ENCODE results near the gene BICD1. TPM values are rescaled to one million over a fixed set of nuclear protein-coding genes. Genes with fewer than 3 reads are reported as not detected.

The BICD1 gene
- total and polyA plus RNA-seq, 2 donors (not counting 1 experiment from before 2014, with no cell fraction given) = 15.2 to 93.5 TPM

- intact Hi-C loops (cut with micrococcal nuclease) = loop anchor here (5.0 to 10.0 kb wide), 3 partner anchors 307 to 1850 kb away; partner anchors contain the start of genes DNM1L and YARS2
- no peaks in the 10 kb centered on the region for H3K27me3 Mint-ChIP-seq
Measured at GRCh38 chr12:32367381-32367780, 260.7 kb downstream of the BICD1 start.

More at GRCh38 chr12:32367381-32367780, 260.7 kb downstream of the BICD1 start:
- H3K4me3 Mint-ChIP-seq = no peak overlapping the region
- DNase-seq = no peak
- no peak overlapping the region for H3K9ac ChIP-seq (ENCODE audit: low read length)
- ChIA-PET POLR2A (interaction anchor here (0.5 kb wide), 1 partner anchor 719 kb away, joined by 3 read pairs; no protein-coding TSS in a partner anchor), CTCF (interaction anchor here (1.1 to 4.1 kb wide), 4 partner anchors 14 to 714 kb away, joined by 3 to 16 read pairs (median 10); partner anchors contain the start of gene YARS2)
- no peak overlapping the region for H2AFZ ChIP-seq (ENCODE audit: insufficient read depth, low read depth, low read length, poor library complexity, severe bottlenecking)
- no peak overlapping the region for H3K4me3 ChIP-seq (ENCODE audit: control extremely low read depth in 1 of 5, extremely low read depth in 1 of 5, insufficient read depth in 1 of 5, low read depth in 2 of 5, low read length in 4 of 5)
- H3K4me1 ChIP-seq (ENCODE audit: control insufficient read depth in 2 of 2, insufficient read depth in 2 of 2, low read length in 2 of 2) = no peaks in the 10 kb centered on the region
- H3K4me2 ChIP-seq (replicated peaks; ENCODE audit: low read depth, low read length, poor library complexity, severe bottlenecking) = no peak overlapping the region
- 100% methylated on average over 3 of the region's 4 CpGs for WGBS (ENCODE audit: insufficient coverage)
- no peak overlapping the region for H3K27ac Mint-ChIP-seq
- TF ChIP-seq CTCF (IDR thresholded peaks at IDR 0.05) (no peak), EZH2 (IDR thresholded peaks at IDR 0.05; ENCODE audit: borderline replicate concordance, insufficient read depth, low read depth, low read length, poor library complexity, severe bottlenecking) (no peak)
- H3K27me3 ChIP-seq (replicated peaks in 1 of 4; ENCODE audit: control extremely low read depth in 1 of 4, control insufficient read depth in 3 of 4, insufficient read depth in 4 of 4, low read length in 3 of 4) = no peaks in the 10 kb centered on the region
- no peaks in the 10 kb centered on the region for H3K4me1 Mint-ChIP-seq
- no peaks in the 10 kb centered on the region for H3K79me2 ChIP-seq (ENCODE audit: control insufficient read depth, insufficient read depth, low read length)
- no peaks in the 10 kb centered on the region for H4K20me1 ChIP-seq (ENCODE audit: control insufficient read depth, insufficient read depth, low read length, poor library complexity, severe bottlenecking)
- H3K9me3 Mint-ChIP-seq (ENCODE audit: insufficient read depth) = no peaks in the 10 kb centered on the region
- ATAC-seq (ENCODE audit: low read depth) = no peak
- H3K9me3 ChIP-seq (ENCODE audit: control extremely low read depth in 1 of 3, control insufficient read depth in 2 of 3, insufficient read depth in 1 of 3, low read length in 2 of 3) = no peaks in the 10 kb centered on the region
- no peaks in the 10 kb centered on the region for H3K36me3 ChIP-seq (replicated peaks in 1 of 2; ENCODE audit: control extremely low read depth in 1 of 2, control insufficient read depth in 1 of 2, extremely low read depth in 1 of 2, insufficient read depth in 2 of 2, low read length in 1 of 2)
- H3K27ac ChIP-seq (ENCODE audit: low read length in 2 of 2) = no peak overlapping the region
